H1 (cell line): Measurements from ENCODE around the gene KCNAB2. TPM values are rescaled to one million over a fixed set of nuclear protein-coding genes. Genes with fewer than 3 reads are reported as not detected.

Experiments used
- CTCF ChIA-PET: fragments of 300-600 bp; sonication (Branson Sonifier 250); formaldehyde crosslinking; loops from one replicate; lab custom pipeline; 2021; ENCODE audit not compliant: partially characterized antibody; lab: Charles Lee
- POLR2A ChIA-PET: fragments of 300-600 bp; sonication (Branson Sonifier 250); formaldehyde crosslinking; loops from one replicate; lab custom pipeline; 2021; ENCODE audit warnings: inconsistent platforms; ENCODE audit not compliant: partially characterized antibody; lab: Charles Lee
- DNase-seq, 2 experiments: peaks; one replicate each; pipeline versions ENCODE4 v3.0.0 to v3.0.0-alpha.2; 2010 to 2022; ENCODE audit warnings: low spot score in 2 of 2, low read depth in 1 of 2, mixed read lengths in 1 of 2
- FAIRE-seq: peaks from 2 replicates; lab custom pipeline; 2011; peaks lifted over from hg19 to GRCh38; lab: Jason Lieb, UNC
- H2AFZ ChIP-seq: 2 replicates; pipeline ENCODE4 v1.8.1; 2012; ENCODE audit warnings: low read length, inconsistent platforms
- H2AK5ac ChIP-seq: 2 replicates; pipeline ENCODE4 v1.6.1; 2013; ENCODE audit warnings: low read depth, low read length
- H2BK120ac ChIP-seq: replicated peaks from 2 replicates; pipeline ENCODE3; 2013; ENCODE audit warnings: low read depth, low read length, inconsistent platforms
- H2BK12ac ChIP-seq: 2 replicates; pipeline ENCODE4 v1.6.1; 2013; ENCODE audit warnings: low read depth, low read length
- H2BK15ac ChIP-seq: 2 replicates; pipeline ENCODE4 v1.6.1; 2013; ENCODE audit warnings: low read length
- H2BK20ac ChIP-seq: 2 replicates; pipeline ENCODE4 v1.6.1; 2013; ENCODE audit warnings: low read length
- H2BK5ac ChIP-seq: 2 replicates; pipeline ENCODE4 v1.6.1; 2013; ENCODE audit warnings: low read depth, low read length
- H3K14ac ChIP-seq: 2 replicates; pipeline ENCODE4 v1.6.1; 2013; ENCODE audit warnings: inconsistent platforms; ENCODE audit not compliant: insufficient read length
- H3K18ac ChIP-seq: 2 replicates; pipeline ENCODE4 v1.6.1; 2013; ENCODE audit warnings: low read length; ENCODE audit errors: extremely low read depth
- H3K23ac ChIP-seq: 2 replicates; pipeline ENCODE4 v1.6.1; 2013; ENCODE audit warnings: inconsistent platforms; ENCODE audit not compliant: insufficient read length
- H3K23me2 ChIP-seq: 2 replicates; pipeline ENCODE4 v1.6.1; 2013; ENCODE audit warnings: low read depth, low read length
- H3K27ac ChIP-seq: 2 replicates; pipeline ENCODE4 v1.6.1; 2011; ENCODE audit warnings: low read depth, low read length, inconsistent platforms
- H3K27me3 ChIP-seq, 4 experiments: replicated peaks in 1 of 4; 1 replicate in 1 of 4; 2 replicates in 3 of 4; pipeline versions ENCODE4 v1.6.1 to v1.8.1; 2011 to 2013; ENCODE audit warnings: low read length in 3 of 4, mild to moderate bottlenecking in 3 of 4, inconsistent platforms in 2 of 4, mixed read lengths in 2 of 4, moderate library complexity in 1 of 4; ENCODE audit not compliant: control insufficient read depth in 3 of 4, insufficient read depth in 3 of 4; ENCODE audit errors: extremely low read depth in 1 of 4
- H3K36me3 ChIP-seq, 4 experiments: 2 replicates each; pipeline versions ENCODE4 v1.6.1 to v1.8.1; 2011 to 2013; ENCODE audit warnings: mild to moderate bottlenecking in 4 of 4, low read length in 3 of 4, moderate library complexity in 2 of 4, control low read depth in 1 of 4, inconsistent platforms in 1 of 4; ENCODE audit not compliant: insufficient read depth in 4 of 4, control insufficient read depth in 2 of 4
- H3K4ac ChIP-seq: replicated peaks from 2 replicates; pipeline ENCODE3; 2013; ENCODE audit warnings: low read length, low read depth, mixed read lengths, inconsistent platforms; ENCODE audit not compliant: insufficient read length
- H3K4me1 ChIP-seq, 4 experiments: replicated peaks in 1 of 4; 1 replicate in 1 of 4; 2 replicates in 3 of 4; pipeline versions ENCODE4 v1.6.1 to v1.8.1; 2011 to 2013; ENCODE audit warnings: low read length in 3 of 4, inconsistent platforms in 2 of 4, mixed read lengths in 1 of 4; ENCODE audit not compliant: insufficient read depth in 4 of 4, control insufficient read depth in 3 of 4
- H3K4me2 ChIP-seq, 2 experiments: 2 replicates each; pipeline versions ENCODE4 v1.6.1 to v1.8.1; 2011 to 2013; ENCODE audit warnings: low read depth in 2 of 2, low read length in 2 of 2, control low read depth in 1 of 2, inconsistent platforms in 1 of 2, mild to moderate bottlenecking in 1 of 2; ENCODE audit not compliant: insufficient read depth in 1 of 2
- H3K4me3 ChIP-seq, 4 experiments: fragments of 200-600, 300-600 bp in 1 of 4; sonication (generic), shearing (Covaris generic), sonication (Bioruptor Twin) in 1 of 4; 2 replicates each; pipeline versions ENCODE4 v1.5.1 to v1.8.1; 2011 to 2016; ENCODE audit warnings: low read length in 4 of 4, low read depth in 3 of 4, control low read depth in 2 of 4, inconsistent platforms in 2 of 4, mild to moderate bottlenecking in 2 of 4, mixed read lengths in 1 of 4, moderate library complexity in 1 of 4; ENCODE audit not compliant: insufficient read depth in 2 of 4; ENCODE audit errors: extremely low read depth in 1 of 4
- H3K56ac ChIP-seq: replicated peaks from 2 replicates; pipeline ENCODE3; 2013; ENCODE audit warnings: low read depth, mild to moderate bottlenecking, mixed read lengths, low read length, inconsistent platforms; ENCODE audit not compliant: insufficient read length
- H3K79me1 ChIP-seq: 2 replicates; pipeline ENCODE4 v1.6.1; 2013; ENCODE audit warnings: low read depth, low read length, control low read depth
- H3K79me2 ChIP-seq, 2 experiments: 2 replicates each; pipeline versions ENCODE4 v1.6.1 to v1.8.1; 2012 to 2013; ENCODE audit warnings: low read length in 2 of 2, mild to moderate bottlenecking in 2 of 2, inconsistent platforms in 1 of 2; ENCODE audit not compliant: insufficient read depth in 2 of 2, control insufficient read depth in 1 of 2
- H3K9ac ChIP-seq, 4 experiments: replicated peaks in 1 of 4; 1 replicate in 1 of 4; 2 replicates in 3 of 4; pipeline versions ENCODE4 v1.6.1 to v1.8.1; 2011 to 2013; ENCODE audit warnings: low read depth in 3 of 4, low read length in 3 of 4, control low read depth in 2 of 4, mild to moderate bottlenecking in 2 of 4, moderate library complexity in 2 of 4, inconsistent platforms in 1 of 4; ENCODE audit errors: extremely low read depth in 1 of 4
- H3K9me3 ChIP-seq, 2 experiments: 2 replicates each; pipeline versions ENCODE4 v1.6.1 to v1.8.1; 2012 to 2013; ENCODE audit warnings: mild to moderate bottlenecking in 2 of 2, moderate library complexity in 2 of 2, control low read depth in 1 of 2, inconsistent platforms in 1 of 2, low read depth in 1 of 2, low read length in 1 of 2, mixed read lengths in 1 of 2; ENCODE audit not compliant: insufficient read depth in 2 of 2
- H4K20me1 ChIP-seq, 2 experiments: replicated peaks in 1 of 2; 2 replicates each; pipeline versions ENCODE3 to v1.8.1; 2011 to 2013; ENCODE audit warnings: inconsistent platforms in 2 of 2, low read length in 2 of 2, mild to moderate bottlenecking in 1 of 2; ENCODE audit not compliant: insufficient read depth in 2 of 2, control insufficient read depth in 1 of 2
- H4K5ac ChIP-seq: 2 replicates; pipeline ENCODE4 v1.6.1; 2013; ENCODE audit warnings: low read length, low read depth, mixed read lengths, inconsistent platforms; ENCODE audit not compliant: insufficient read length
- H4K8ac ChIP-seq: 2 replicates; pipeline ENCODE4 v1.8.0; 2013; ENCODE audit warnings: mild to moderate bottlenecking, moderate library complexity, low read length, inconsistent platforms; ENCODE audit not compliant: insufficient read depth; ENCODE audit errors: extremely low read depth
- H4K91ac ChIP-seq: replicated peaks from 2 replicates; pipeline ENCODE3; 2013; ENCODE audit warnings: low read length, mixed read lengths, inconsistent platforms; ENCODE audit not compliant: insufficient read length
- BCL11A ChIP-seq, 2 experiments: IDR thresholded peaks; one replicate each; pipeline ENCODE4 v1.6.1; 2011; ENCODE audit warnings: low read depth in 2 of 2, low read length in 2 of 2, mild to moderate bottlenecking in 2 of 2
- HDAC2 ChIP-seq, 2 experiments: fragments of 300-600 bp in 1 of 2; sonication (generic) in 1 of 2; IDR thresholded peaks; 2 replicates each; pipeline ENCODE4 v1.6.1; 2011 to 2012; ENCODE audit warnings: low read depth in 2 of 2, low read length in 2 of 2, mild to moderate bottlenecking in 2 of 2, moderate library complexity in 2 of 2, borderline replicate concordance in 1 of 2, inconsistent platforms in 1 of 2
- KDM4A ChIP-seq: IDR thresholded peaks from one replicate; pipeline ENCODE4 v1.7.1; 2012; ENCODE audit warnings: low read depth, mild to moderate bottlenecking, moderate library complexity, low read length, inconsistent platforms; ENCODE audit not compliant: severe bottlenecking
- NANOG ChIP-seq: IDR thresholded peaks from 2 replicates; pipeline ENCODE4 v1.6.1; 2011; ENCODE audit warnings: low read length, low read depth, mild to moderate bottlenecking, inconsistent platforms; ENCODE audit not compliant: insufficient read depth, poor library complexity, severe bottlenecking
- NRF1 ChIP-seq: IDR thresholded peaks from 2 replicates; pipeline ENCODE4 v1.6.1; 2011; ENCODE audit warnings: mild to moderate bottlenecking, low read depth, low read length, improper control_type of control experiment
- RXRA ChIP-seq: IDR thresholded peaks from 2 replicates; pipeline ENCODE4 v1.6.1; 2011; ENCODE audit warnings: low read depth, mild to moderate bottlenecking, low read length, moderate library complexity; ENCODE audit not compliant: insufficient read depth
- SIX5 ChIP-seq: IDR thresholded peaks from 2 replicates; pipeline ENCODE4 v1.6.1; 2011; ENCODE audit warnings: mild to moderate bottlenecking, low read depth, low read length
- SP1 ChIP-seq: IDR thresholded peaks from 2 replicates; pipeline ENCODE4 v1.6.1; 2011; ENCODE audit warnings: low read depth, low read length
- SRF ChIP-seq: IDR thresholded peaks from 2 replicates; pipeline ENCODE4 v1.6.1; 2011; ENCODE audit warnings: mild to moderate bottlenecking, low read depth, low read length, moderate library complexity
- TCF12 ChIP-seq: IDR thresholded peaks from 2 replicates; pipeline ENCODE4 v1.6.1; 2011; ENCODE audit warnings: low read depth, mild to moderate bottlenecking, low read length
- whole genome bisulfite sequencing, 2 experiments: shearing (Covaris generic) in 1 of 2; methylation state at CpG; one replicate each; pipeline versions ENCODE4 v1.1.6 to v1.1.7; 2013 to 2015; ENCODE audit warnings: low lambda C conversion rate in 2 of 2, mixed read lengths in 2 of 2, inconsistent platforms in 1 of 2, low coverage in 1 of 2, missing lambda C conversion rate in 1 of 2; ENCODE audit not compliant: insufficient replicate concordance in 2 of 2, insufficient coverage in 1 of 2, insufficient read length in 1 of 2; ENCODE audit errors: extremely low coverage in 1 of 2, missing lambda C conversion rate in 1 of 2; 5-methylcytosine and 5-hydroxymethylcytosine counted together
- polyA plus RNA-seq, 7 experiments: library from polyadenylated mRNA; depleted of rRNA in 3 of 7; stranded (reverse) in 5 of 7; unstranded in 2 of 7; fragments of >200 nt in 5 of 7; fragments of 200-250 nt in 2 of 7; gene quantifications; 1 replicate in 5 of 7; 2 replicates in 1 of 7; 4 replicates in 1 of 7; pipeline versions ENCODE4 v1.2.1 to v1.2.3, GENCODE V29; 2011 to 2013; ENCODE audit warnings: missing spikeins in 2 of 7, mixed read lengths in 2 of 7
- total RNA-seq: library from RNA; stranded (reverse); fragmentation: NEBNext Ultra II Directional; extraction: Animal tissue kit (Norgen Biotek cat#: 25700); gene quantifications from 2 replicates; pipeline ENCODE4 v1.2.1, GENCODE V29; 2021
- TF ChIP-seq, protein P1 (sequence below): IDR thresholded peaks from 2 replicates; pipeline ENCODE4 v1.6.1; 2011; ENCODE audit warnings: low read depth, mild to moderate bottlenecking, low read length; ENCODE audit not compliant: insufficient read depth

Gene KCNAB2
- total and polyA plus RNA-seq, 2 of the 8 experiments (the other 6 are each of a cell fraction or from before 2014, with no cell fraction given): 4.5 to 7.0 TPM

DNA sequence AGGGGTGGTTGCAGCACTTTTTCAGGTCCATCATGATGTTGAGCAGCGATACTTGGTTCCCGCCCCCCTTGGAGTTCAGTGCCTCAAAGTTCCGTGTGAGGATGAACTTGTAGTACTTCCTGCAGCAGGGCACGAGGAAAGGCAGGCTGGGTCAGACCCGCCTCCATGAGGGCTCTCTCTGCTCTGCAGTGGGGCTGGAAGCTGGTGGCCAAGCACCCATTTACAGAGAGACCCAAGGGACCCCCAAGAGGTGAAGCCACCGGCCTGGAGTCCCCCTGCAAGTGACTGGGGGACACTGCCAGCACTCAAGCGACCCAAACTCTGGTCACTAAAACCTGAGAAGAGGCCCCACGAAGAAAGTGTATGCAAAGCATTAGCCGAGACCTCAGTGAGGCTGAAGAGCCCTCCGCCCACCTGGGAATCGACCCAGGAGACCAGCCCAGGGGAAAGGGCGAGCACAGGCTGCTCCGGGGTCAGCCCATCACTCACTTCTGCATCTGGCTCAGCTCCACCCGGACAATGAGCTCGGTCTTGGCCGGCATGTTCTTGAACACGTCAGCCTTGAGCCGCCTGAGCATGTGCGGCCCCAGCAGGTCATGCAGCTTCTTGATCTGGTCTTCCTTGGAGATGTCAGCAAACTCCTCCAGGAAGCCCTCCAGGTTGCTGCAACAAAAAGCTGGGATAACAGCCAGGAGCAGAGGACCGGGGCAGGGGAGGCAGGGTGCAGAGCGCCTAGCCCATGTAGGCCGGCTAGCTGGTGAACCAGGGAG lies 89.2 kb downstream of the KCNAB2 start:
- H3K36me3 ChIP-seq: no peaks in the 10 kb centered on the region
- no peak overlapping the region for H4K5ac ChIP-seq
- H2BK12ac ChIP-seq: no peak overlapping the region
- ChIA-PET CTCF (interaction anchor here (1.0 to 1.4 kb wide), 6 partner anchors 13 to 93 kb away, joined by 3 to 5 read pairs (median 4); no protein-coding TSS in a partner anchor), POLR2A (interaction anchor here (1.1 to 1.3 kb wide), 2 partner anchors 13 to 54 kb away, joined by 3 read pairs; no protein-coding TSS in a partner anchor)
- H3K56ac ChIP-seq: no peak overlapping the region
- no peaks in the 10 kb centered on the region; a peak in 1 of 4 replicates for H3K9me3 ChIP-seq
- no peak overlapping the region for H2AK5ac ChIP-seq
- H3K79me1 ChIP-seq: no peaks in the 10 kb centered on the region
- H3K23ac ChIP-seq: no peak overlapping the region
- H3K18ac ChIP-seq: no peak overlapping the region
- no peak overlapping the region for H3K27ac ChIP-seq
- no peaks in the 10 kb centered on the region for H3K79me2 ChIP-seq
- H2AFZ ChIP-seq: no peak overlapping the region
- no peak overlapping the region for H3K14ac ChIP-seq
- no peaks in the 10 kb centered on the region for H3K23me2 ChIP-seq
- no peak overlapping the region for H3K4ac ChIP-seq
- H4K91ac ChIP-seq: no peak overlapping the region
- H4K8ac ChIP-seq: no peak overlapping the region; the same call in 1 of the 2 replicates
- FAIRE-seq (no peak), DNase-seq (no peak)
- no peak overlapping the region for H2BK5ac ChIP-seq
- no peaks in the 10 kb centered on the region for H3K4me1 ChIP-seq
- no peak overlapping the region for H2BK120ac ChIP-seq
- no peaks in the 10 kb centered on the region for H4K20me1 ChIP-seq
- WGBS, 2 experiments: 90% methylated on average over 22 of the region's 22 CpGs; no CpG with 5 or more reads in 1 of the 2 experiments
- H3K9ac ChIP-seq: no peak overlapping the region
- no peak overlapping the region for H3K4me2 ChIP-seq
- no peak overlapping the region for H2BK15ac ChIP-seq
- H3K27me3 ChIP-seq: no peaks in the 10 kb centered on the region; a peak in 1 of 7 replicates
- H2BK20ac ChIP-seq: no peak overlapping the region
- no peak overlapping the region for H3K4me3 ChIP-seq
- no peak for TF ChIP-seq SRF
- no peak for TF ChIP-seq NRF1
- TF ChIP-seq BCL11A (IDR thresholded peaks at IDR 0.05; ENCODE audit: low read depth in 2 of 2, low read length in 2 of 2): no peak
- no peak for TF ChIP-seq RXRA
- TF ChIP-seq HDAC2 (IDR thresholded peaks at IDR 0.05; ENCODE audit: borderline replicate concordance in 1 of 2, low read depth in 2 of 2, low read length in 2 of 2): no peak
- no peak for TF ChIP-seq NANOG
- TF ChIP-seq, protein P1, sequence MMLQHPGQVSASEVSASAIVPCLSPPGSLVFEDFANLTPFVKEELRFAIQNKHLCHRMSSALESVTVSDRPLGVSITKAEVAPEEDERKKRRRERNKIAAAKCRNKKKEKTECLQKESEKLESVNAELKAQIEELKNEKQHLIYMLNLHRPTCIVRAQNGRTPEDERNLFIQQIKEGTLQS: no peak
- no peak for TF ChIP-seq SIX5
- no peak for TF ChIP-seq KDM4A
- no peak for TF ChIP-seq TCF12
- TF ChIP-seq SP1: no peak
